WTC11 (cell line): ENCODE results near the gene SPP1. TPM values are rescaled to one million over a fixed set of nuclear protein-coding genes. Genes with fewer than 3 reads are reported as not detected.

ENCODE experiments used
- ATAC-seq: fragments of 200-7000 bp; cut with Tn5 transposase; 2 replicates; pipeline ENCODE4 v1.10.0; 2021; ENCODE audit warnings: mild to moderate bottlenecking, moderate library complexity
- CTCF ChIA-PET: fragments of 300-600 bp; sonication (Branson Sonifier 250); formaldehyde crosslinking; loops from one replicate; lab custom pipeline; 2021; ENCODE audit warnings: antibody characterized with exemption; lab: Charles Lee
- POLR2A ChIA-PET: fragments of 350-600 bp; sonication (Branson Sonifier 250); formaldehyde crosslinking; loops from one replicate; lab custom pipeline; 2021; ENCODE audit warnings: antibody characterized with exemption; lab: Charles Lee
- DNase-seq: peaks from one replicate; pipeline ENCODE4 v3.0.0; 2021; ENCODE audit warnings: low spot score
- H3K27ac Mint-ChIP-seq: 2 replicates; pipeline ENCODE4 v1.8.0; 2021; ENCODE audit warnings: mixed read lengths
- H3K27me3 Mint-ChIP-seq: 2 replicates; pipeline ENCODE4 v1.8.0; 2021; ENCODE audit warnings: low read depth, mild to moderate bottlenecking, moderate library complexity, mixed read lengths
- H3K36me3 Mint-ChIP-seq: 2 replicates; pipeline ENCODE4 v1.8.0; 2021; ENCODE audit warnings: mixed read lengths
- H3K4me1 Mint-ChIP-seq: 2 replicates; pipeline ENCODE4 v1.8.0; 2022; ENCODE audit warnings: mixed read lengths
- H3K4me3 Mint-ChIP-seq: 2 replicates; pipeline ENCODE4 v1.8.0; 2021; ENCODE audit warnings: mild to moderate bottlenecking, moderate library complexity, mixed read lengths
- H3K9me3 Mint-ChIP-seq: 2 replicates; pipeline ENCODE4 v1.8.0; 2021; ENCODE audit warnings: mixed read lengths
- AFF4 ChIP-seq: sonication (generic); formaldehyde crosslinking; IDR thresholded peaks from 2 replicates; pipeline ENCODE4 v1.8.1; 2023; ENCODE audit warnings: mild to moderate bottlenecking, missing genetic modification reagents, borderline replicate concordance
- ATF1 ChIP-seq: sonication (generic); formaldehyde crosslinking; IDR thresholded peaks from 2 replicates; pipeline ENCODE4 v1.8.1; 2023; ENCODE audit warnings: mild to moderate bottlenecking, moderate library complexity, missing genetic modification reagents
- CBFB ChIP-seq: sonication (generic); formaldehyde crosslinking; IDR thresholded peaks from 2 replicates; pipeline ENCODE4 v1.8.1; 2022; ENCODE audit warnings: mild to moderate bottlenecking, low read depth, missing genetic modification reagents
- ERG ChIP-seq: fragments of 250-450 bp; sonication (Bioruptor Pico); IDR thresholded peaks from 2 replicates; pipeline ENCODE4 v1.8.0; 2021; ENCODE audit warnings: mild to moderate bottlenecking
- ETV6 ChIP-seq: sonication (generic); formaldehyde crosslinking; IDR thresholded peaks from 2 replicates; pipeline ENCODE4 v1.8.1; 2022; ENCODE audit warnings: mild to moderate bottlenecking, missing genetic modification reagents
- GRHL2 ChIP-seq: fragments of 250-450 bp; sonication (Bioruptor Pico); IDR thresholded peaks from 2 replicates; pipeline ENCODE4 v1.8.0; 2022; ENCODE audit warnings: mild to moderate bottlenecking, moderate library complexity; ENCODE audit not compliant: insufficient replicate concordance, severe bottlenecking
- GTF2I ChIP-seq: fragments of 250-450 bp; sonication (Bioruptor Pico); conservative IDR thresholded peaks from 2 replicates; pipeline ENCODE4 v1.4.0; 2021; ENCODE audit warnings: mild to moderate bottlenecking
- NR1H2 ChIP-seq: sonication (generic); formaldehyde crosslinking; IDR thresholded peaks from 2 replicates; pipeline ENCODE4 v1.9.0; 2021; ENCODE audit warnings: mild to moderate bottlenecking, moderate library complexity, missing genetic modification reagents
- SMAD3 ChIP-seq: sonication (generic); formaldehyde crosslinking; IDR thresholded peaks from 2 replicates; pipeline ENCODE4 v1.8.0; 2022; ENCODE audit warnings: missing genetic modification reagents, mild to moderate bottlenecking, borderline replicate concordance
- ZNF121 ChIP-seq: sonication (generic); formaldehyde crosslinking; IDR thresholded peaks from 2 replicates; pipeline ENCODE4 v1.8.0; 2023; ENCODE audit warnings: missing genetic modification reagents
- ZNF532 ChIP-seq: fragments of 250-450 bp; sonication (Bioruptor Pico); IDR thresholded peaks from 2 replicates; pipeline ENCODE4 v1.9.0; 2021; ENCODE audit warnings: mild to moderate bottlenecking, borderline replicate concordance
- total RNA-seq: library from RNA; stranded (reverse); gene quantifications from 3 replicates; pipeline ENCODE4 v1.2.3, GENCODE V29; 2021
- TF ChIP-seq, protein P1 (sequence below): sonication (generic); formaldehyde crosslinking; IDR thresholded peaks from 2 replicates; pipeline ENCODE4 v1.8.1; 2023; ENCODE audit warnings: mild to moderate bottlenecking, moderate library complexity, missing genetic modification reagents
- TF ChIP-seq, protein P2 (sequence below): fragments of 250-450 bp; sonication (Bioruptor Pico); IDR thresholded peaks from 2 replicates; pipeline ENCODE4 v1.9.0; 2021; ENCODE audit warnings: mild to moderate bottlenecking
- TF ChIP-seq, protein P3 (sequence below): sonication (generic); formaldehyde crosslinking; IDR thresholded peaks from 2 replicates; pipeline ENCODE4 v1.8.1; 2023; ENCODE audit warnings: mild to moderate bottlenecking, missing genetic modification reagents
- TF ChIP-seq, protein P4 (sequence below): fragments of 250-450 bp; sonication (Bioruptor Pico); IDR thresholded peaks from 2 replicates; pipeline ENCODE4 v1.9.0; 2021; ENCODE audit warnings: mild to moderate bottlenecking
- TF ChIP-seq, protein P5 (sequence below): sonication (generic); formaldehyde crosslinking; IDR thresholded peaks from 2 replicates; pipeline ENCODE4 v1.8.0; 2022; ENCODE audit warnings: mild to moderate bottlenecking, missing genetic modification reagents
- TF ChIP-seq, protein P6 (sequence below): sonication (generic); formaldehyde crosslinking; IDR thresholded peaks from 2 replicates; pipeline ENCODE4 v1.8.0; 2022; ENCODE audit warnings: mild to moderate bottlenecking, missing genetic modification reagents

SPP1 gene
- total RNA-seq, 1 experiment from 2014 or later, result 56.6 TPM

- Mint-ChIP-seq H3K4me3 (peak overlapping the region; percentile 54; the same call in 1 of the 2 replicates), H3K4me1 (peaks cover 41% of the 10 kb centered on the region)
- TF ChIP-seq, protein P1, sequence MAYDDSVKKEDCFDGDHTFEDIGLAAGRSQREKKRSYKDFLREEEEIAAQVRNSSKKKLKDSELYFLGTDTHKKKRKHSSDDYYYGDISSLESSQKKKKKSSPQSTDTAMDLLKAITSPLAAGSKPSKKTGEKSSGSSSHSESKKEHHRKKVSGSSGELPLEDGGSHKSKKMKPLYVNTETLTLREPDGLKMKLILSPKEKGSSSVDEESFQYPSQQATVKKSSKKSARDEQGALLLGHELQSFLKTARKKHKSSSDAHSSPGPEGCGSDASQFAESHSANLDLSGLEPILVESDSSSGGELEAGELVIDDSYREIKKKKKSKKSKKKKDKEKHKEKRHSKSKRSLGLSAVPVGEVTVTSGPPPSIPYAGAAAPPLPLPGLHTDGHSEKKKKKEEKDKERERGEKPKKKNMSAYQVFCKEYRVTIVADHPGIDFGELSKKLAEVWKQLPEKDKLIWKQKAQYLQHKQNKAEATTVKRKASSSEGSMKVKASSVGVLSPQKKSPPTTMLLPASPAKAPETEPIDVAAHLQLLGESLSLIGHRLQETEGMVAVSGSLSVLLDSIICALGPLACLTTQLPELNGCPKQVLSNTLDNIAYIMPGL, result no peak
- no peak for TF ChIP-seq ATF1 (CRISPR knock-in tag)
- TF ChIP-seq ZNF532 (CRISPR knock-in tag), result no peak
- no peak for TF ChIP-seq NR1H2 (CRISPR knock-in tag)
- TF ChIP-seq, protein P2, sequence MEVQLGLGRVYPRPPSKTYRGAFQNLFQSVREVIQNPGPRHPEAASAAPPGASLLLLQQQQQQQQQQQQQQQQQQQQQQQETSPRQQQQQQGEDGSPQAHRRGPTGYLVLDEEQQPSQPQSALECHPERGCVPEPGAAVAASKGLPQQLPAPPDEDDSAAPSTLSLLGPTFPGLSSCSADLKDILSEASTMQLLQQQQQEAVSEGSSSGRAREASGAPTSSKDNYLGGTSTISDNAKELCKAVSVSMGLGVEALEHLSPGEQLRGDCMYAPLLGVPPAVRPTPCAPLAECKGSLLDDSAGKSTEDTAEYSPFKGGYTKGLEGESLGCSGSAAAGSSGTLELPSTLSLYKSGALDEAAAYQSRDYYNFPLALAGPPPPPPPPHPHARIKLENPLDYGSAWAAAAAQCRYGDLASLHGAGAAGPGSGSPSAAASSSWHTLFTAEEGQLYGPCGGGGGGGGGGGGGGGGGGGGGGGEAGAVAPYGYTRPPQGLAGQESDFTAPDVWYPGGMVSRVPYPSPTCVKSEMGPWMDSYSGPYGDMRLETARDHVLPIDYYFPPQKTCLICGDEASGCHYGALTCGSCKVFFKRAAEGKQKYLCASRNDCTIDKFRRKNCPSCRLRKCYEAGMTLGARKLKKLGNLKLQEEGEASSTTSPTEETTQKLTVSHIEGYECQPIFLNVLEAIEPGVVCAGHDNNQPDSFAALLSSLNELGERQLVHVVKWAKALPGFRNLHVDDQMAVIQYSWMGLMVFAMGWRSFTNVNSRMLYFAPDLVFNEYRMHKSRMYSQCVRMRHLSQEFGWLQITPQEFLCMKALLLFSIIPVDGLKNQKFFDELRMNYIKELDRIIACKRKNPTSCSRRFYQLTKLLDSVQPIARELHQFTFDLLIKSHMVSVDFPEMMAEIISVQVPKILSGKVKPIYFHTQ, result no peak
- TF ChIP-seq, protein P3, sequence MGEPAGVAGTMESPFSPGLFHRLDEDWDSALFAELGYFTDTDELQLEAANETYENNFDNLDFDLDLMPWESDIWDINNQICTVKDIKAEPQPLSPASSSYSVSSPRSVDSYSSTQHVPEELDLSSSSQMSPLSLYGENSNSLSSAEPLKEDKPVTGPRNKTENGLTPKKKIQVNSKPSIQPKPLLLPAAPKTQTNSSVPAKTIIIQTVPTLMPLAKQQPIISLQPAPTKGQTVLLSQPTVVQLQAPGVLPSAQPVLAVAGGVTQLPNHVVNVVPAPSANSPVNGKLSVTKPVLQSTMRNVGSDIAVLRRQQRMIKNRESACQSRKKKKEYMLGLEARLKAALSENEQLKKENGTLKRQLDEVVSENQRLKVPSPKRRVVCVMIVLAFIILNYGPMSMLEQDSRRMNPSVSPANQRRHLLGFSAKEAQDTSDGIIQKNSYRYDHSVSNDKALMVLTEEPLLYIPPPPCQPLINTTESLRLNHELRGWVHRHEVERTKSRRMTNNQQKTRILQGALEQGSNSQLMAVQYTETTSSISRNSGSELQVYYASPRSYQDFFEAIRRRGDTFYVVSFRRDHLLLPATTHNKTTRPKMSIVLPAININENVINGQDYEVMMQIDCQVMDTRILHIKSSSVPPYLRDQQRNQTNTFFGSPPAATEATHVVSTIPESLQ (CRISPR knock-in tag), result no peak
- TF ChIP-seq, protein P4, sequence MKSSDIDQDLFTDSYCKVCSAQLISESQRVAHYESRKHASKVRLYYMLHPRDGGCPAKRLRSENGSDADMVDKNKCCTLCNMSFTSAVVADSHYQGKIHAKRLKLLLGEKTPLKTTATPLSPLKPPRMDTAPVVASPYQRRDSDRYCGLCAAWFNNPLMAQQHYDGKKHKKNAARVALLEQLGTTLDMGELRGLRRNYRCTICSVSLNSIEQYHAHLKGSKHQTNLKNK (CRISPR knock-in tag), result no peak
- no peak for TF ChIP-seq CBFB (CRISPR knock-in tag)
- TF ChIP-seq SMAD3, result no peak
- TF ChIP-seq GRHL2, result no peak
- TF ChIP-seq AFF4, result no peak
- TF ChIP-seq, protein P5, sequence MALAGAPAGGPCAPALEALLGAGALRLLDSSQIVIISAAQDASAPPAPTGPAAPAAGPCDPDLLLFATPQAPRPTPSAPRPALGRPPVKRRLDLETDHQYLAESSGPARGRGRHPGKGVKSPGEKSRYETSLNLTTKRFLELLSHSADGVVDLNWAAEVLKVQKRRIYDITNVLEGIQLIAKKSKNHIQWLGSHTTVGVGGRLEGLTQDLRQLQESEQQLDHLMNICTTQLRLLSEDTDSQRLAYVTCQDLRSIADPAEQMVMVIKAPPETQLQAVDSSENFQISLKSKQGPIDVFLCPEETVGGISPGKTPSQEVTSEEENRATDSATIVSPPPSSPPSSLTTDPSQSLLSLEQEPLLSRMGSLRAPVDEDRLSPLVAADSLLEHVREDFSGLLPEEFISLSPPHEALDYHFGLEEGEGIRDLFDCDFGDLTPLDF (CRISPR knock-in tag), result no peak
- TF ChIP-seq ETV6 (CRISPR knock-in tag), result no peak
- TF ChIP-seq, protein P6, sequence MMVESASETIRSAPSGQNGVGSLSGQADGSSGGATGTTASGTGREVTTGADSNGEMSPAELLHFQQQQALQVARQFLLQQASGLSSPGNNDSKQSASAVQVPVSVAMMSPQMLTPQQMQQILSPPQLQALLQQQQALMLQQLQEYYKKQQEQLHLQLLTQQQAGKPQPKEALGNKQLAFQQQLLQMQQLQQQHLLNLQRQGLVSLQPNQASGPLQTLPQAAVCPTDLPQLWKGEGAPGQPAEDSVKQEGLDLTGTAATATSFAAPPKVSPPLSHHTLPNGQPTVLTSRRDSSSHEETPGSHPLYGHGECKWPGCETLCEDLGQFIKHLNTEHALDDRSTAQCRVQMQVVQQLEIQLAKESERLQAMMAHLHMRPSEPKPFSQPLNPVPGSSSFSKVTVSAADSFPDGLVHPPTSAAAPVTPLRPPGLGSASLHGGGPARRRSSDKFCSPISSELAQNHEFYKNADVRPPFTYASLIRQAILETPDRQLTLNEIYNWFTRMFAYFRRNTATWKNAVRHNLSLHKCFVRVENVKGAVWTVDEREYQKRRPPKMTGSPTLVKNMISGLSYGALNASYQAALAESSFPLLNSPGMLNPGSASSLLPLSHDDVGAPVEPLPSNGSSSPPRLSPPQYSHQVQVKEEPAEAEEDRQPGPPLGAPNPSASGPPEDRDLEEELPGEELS (CRISPR knock-in tag), result no peak
- no peak for TF ChIP-seq ZNF121 (CRISPR knock-in tag)
- TF ChIP-seq ERG (CRISPR knock-in tag), result no peak
- no peak for TF ChIP-seq GTF2I
Observed at GRCh38 chr4:87937523-87937922, 38.0 kb upstream of the SPP1 start.

More at GRCh38 chr4:87937523-87937922, 38.0 kb upstream of the SPP1 start:
- ATAC-seq (no peak), DNase-seq (no peak)
- CTCF ChIA-PET, result no interaction called here
- Mint-ChIP-seq H3K9me3 (peaks cover 7% of the 10 kb centered on the region), H3K27me3 (peaks cover 5% of the 10 kb centered on the region), H3K36me3 (peaks cover 35% of the 10 kb centered on the region), H3K27ac (no peak overlapping the region)
- POLR2A ChIA-PET, result interaction anchor here (1.6 kb wide), 1 partner anchor 11 kb away, joined by 9 read pairs; no protein-coding TSS in a partner anchor
